Heart left ventricle (tissue), 16 donors: ENCODE measurements around the gene STARD13. TPM values are rescaled to one million over a fixed set of nuclear protein-coding genes. Genes with fewer than 3 reads are reported as not detected.
A peak's percentile ranks its signal among the peaks of the same experiment; 100 is the strongest.

ENCODE experiments used
- ATAC-seq, 4 donors: fragments of 200-7000 bp; cut with Tn5 transposase; one replicate each; pipeline ENCODE4 v1.9.1; 2020 to 2022; ENCODE audit warnings: moderate library complexity in 4 of 4, mild to moderate bottlenecking in 3 of 4, moderate number of reproducible peaks in 1 of 4
- DNase-seq, 5 donors: peaks; one replicate each; pipeline ENCODE4 v3.0.0-alpha.2; 2020
- H3K27ac ChIP-seq, 12 donors: fragments of 200-600 bp; sonication (generic) in 4 of 12; one replicate each; pipeline versions ENCODE4 v1.5.0 to v1.8.0; 2016 to 2022; ENCODE audit warnings: mild to moderate bottlenecking in 2 of 12
- H3K27me3 ChIP-seq, 9 donors: fragments of 200-600 bp; sonication (generic) in 2 of 9; one replicate each; pipeline versions ENCODE4 v1.5.1 to v1.8.0; 2016 to 2022; ENCODE audit warnings: mild to moderate bottlenecking in 3 of 9
- H3K36me3 ChIP-seq, 9 donors: fragments of 200-600 bp; sonication (generic) in 2 of 9; one replicate each; pipeline versions ENCODE4 v1.5.0 to v1.8.0; 2018 to 2022; ENCODE audit warnings: mild to moderate bottlenecking in 2 of 9
- H3K4me1 ChIP-seq, 12 donors: fragments of 200-600 bp; sonication (generic) in 4 of 12; one replicate each; pipeline versions ENCODE4 v1.5.0 to v1.8.0; 2016 to 2022; ENCODE audit warnings: mild to moderate bottlenecking in 3 of 12
- H3K4me3 ChIP-seq, 12 donors: fragments of 200-600 bp; sonication (generic) in 4 of 12; one replicate each; pipeline versions ENCODE4 v1.5.0 to v1.8.0; 2017 to 2022; ENCODE audit warnings: mild to moderate bottlenecking in 9 of 12, moderate library complexity in 4 of 12
- H3K9me3 ChIP-seq, 12 donors: fragments of 200-600 bp; sonication (generic) in 4 of 12; one replicate each; pipeline versions ENCODE4 v1.5.0 to v1.8.0; 2016 to 2022; ENCODE audit warnings: mild to moderate bottlenecking in 1 of 12
- POLR2A ChIP-seq, 2 donors: fragments of 450-650 bp; IDR thresholded peaks; one replicate each; pipeline ENCODE4 v1.6.1; 2017; ENCODE audit warnings: antibody characterized with exemption in 2 of 2, mild to moderate bottlenecking in 2 of 2, moderate library complexity in 2 of 2
- WGBS, 4 donors: extraction: QIAGEN DNeasy Blood & Tissue Kit in 2 of 4; methylation state at CpG; one replicate each; pipeline versions ENCODE4 v1.1.5 to v1.1.7; 2013 to 2018; 5-methylcytosine and 5-hydroxymethylcytosine counted together
- intact Hi-C, 10 donors: fragments of 100-400 bp; cut with DNase I; formaldehyde crosslinking; loops; one replicate each; pipeline versions ENCODE4 v1.11.1 to v1.14.2; 2022
- long read RNA-seq, 3 donors: library from polyadenylated mRNA; unstranded; transcript quantifications; one replicate each; pipeline ENCODE4 v2.0.0, GENCODE V29; 2020 to 2021
- polyA plus RNA-seq, 2 donors: library from polyadenylated mRNA; stranded (reverse); fragments of 200-250 nt; gene quantifications; one replicate each; pipeline ENCODE4 v1.2.3, GENCODE V29; 2013
- total RNA-seq, 9 donors: library from RNA; depleted of rRNA in 2 of 9; stranded (reverse); fragments of >200 nt in 2 of 9; fragmentation: NEBNext Ultra II Directional in 3 of 9; extraction: Animal tissue kit (Norgen Biotek cat#: 25700) in 3 of 9; gene quantifications; one replicate each; pipeline versions ENCODE4 v1.1.0 to v1.2.4, GENCODE V29; 2016 to 2023
- TF ChIP-seq, protein P1 (sequence below), 12 donors: fragments of 200-600 bp; sonication (generic) in 4 of 12; IDR thresholded peaks; one replicate each; pipeline versions ENCODE4 v1.5.0 to v1.8.0; 2018 to 2022; ENCODE audit warnings: antibody characterized with exemption in 12 of 12, mild to moderate bottlenecking in 5 of 12
- donor health status: ischemic (EF 13 %, LVEDD 7.1; RV severe dilation, severe dysfunction).
- donor health status: healthy with polysubstance abuse.
- donor health status: DM: no; HTN: yes; CAD: no.
- donor health status: DM: no; HTN: no; CAD: no.
- donor health status: ischemic (EF 25% LVEDD 6.9; RV normal size, moderate dysfunction).
- donor health status: ischemic (EF 25% LVEDD 5.7; RV mildly dilated, moderate dysfunction).
- donor health status: healthy.
- donor health status: DM: yes; HTN: yes; CAD: no.
- donor health status: ischemic (EF 35%, LVEDD 5.7; RV mildly dilated, moderate dysfunction).
- donor health status: nonischemic (EF 11% LVEDD 7.7; RV severe dilation, severe dysfunction).
- donor health status: DM: yes; HTN: yes; CAD: no.
- donor health status: PGD.
- donor health status: ischemic (EF 29% LVEDD 5.4; RV normal size, mild dysfunction).
- donor health status: nonischemic (EF 23%, LVEDD 6.1; RV moderate dilation, normal function).

The STARD13 gene, protein sequence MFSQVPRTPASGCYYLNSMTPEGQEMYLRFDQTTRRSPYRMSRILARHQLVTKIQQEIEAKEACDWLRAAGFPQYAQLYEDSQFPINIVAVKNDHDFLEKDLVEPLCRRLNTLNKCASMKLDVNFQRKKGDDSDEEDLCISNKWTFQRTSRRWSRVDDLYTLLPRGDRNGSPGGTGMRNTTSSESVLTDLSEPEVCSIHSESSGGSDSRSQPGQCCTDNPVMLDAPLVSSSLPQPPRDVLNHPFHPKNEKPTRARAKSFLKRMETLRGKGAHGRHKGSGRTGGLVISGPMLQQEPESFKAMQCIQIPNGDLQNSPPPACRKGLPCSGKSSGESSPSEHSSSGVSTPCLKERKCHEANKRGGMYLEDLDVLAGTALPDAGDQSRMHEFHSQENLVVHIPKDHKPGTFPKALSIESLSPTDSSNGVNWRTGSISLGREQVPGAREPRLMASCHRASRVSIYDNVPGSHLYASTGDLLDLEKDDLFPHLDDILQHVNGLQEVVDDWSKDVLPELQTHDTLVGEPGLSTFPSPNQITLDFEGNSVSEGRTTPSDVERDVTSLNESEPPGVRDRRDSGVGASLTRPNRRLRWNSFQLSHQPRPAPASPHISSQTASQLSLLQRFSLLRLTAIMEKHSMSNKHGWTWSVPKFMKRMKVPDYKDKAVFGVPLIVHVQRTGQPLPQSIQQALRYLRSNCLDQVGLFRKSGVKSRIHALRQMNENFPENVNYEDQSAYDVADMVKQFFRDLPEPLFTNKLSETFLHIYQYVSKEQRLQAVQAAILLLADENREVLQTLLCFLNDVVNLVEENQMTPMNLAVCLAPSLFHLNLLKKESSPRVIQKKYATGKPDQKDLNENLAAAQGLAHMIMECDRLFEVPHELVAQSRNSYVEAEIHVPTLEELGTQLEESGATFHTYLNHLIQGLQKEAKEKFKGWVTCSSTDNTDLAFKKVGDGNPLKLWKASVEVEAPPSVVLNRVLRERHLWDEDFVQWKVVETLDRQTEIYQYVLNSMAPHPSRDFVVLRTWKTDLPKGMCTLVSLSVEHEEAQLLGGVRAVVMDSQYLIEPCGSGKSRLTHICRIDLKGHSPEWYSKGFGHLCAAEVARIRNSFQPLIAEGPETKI
- total RNA-seq = 10 to 100 TPM; 18.6 to 39.2 (median 31.6) TPM
- polyA plus RNA-seq = 10 to 100 TPM in 1 of 2 donors, 1 to 10 TPM in 1; 9.3 to 15.1 TPM
- long read RNA-seq, donor 1, full-length matches to known transcripts = 15 of 45 reads
- long read RNA-seq, donor 1, partial matches to known transcripts = 24 of 45 reads
- long read RNA-seq, donor 1, other reads (novel, unspliced or antisense) = 6 of 45 reads
- long read RNA-seq, donor 2, full-length matches to known transcripts = 16 of 51 reads
- long read RNA-seq, donor 2, partial matches to known transcripts = 20 of 51 reads
- long read RNA-seq, donor 2, other reads (novel, unspliced or antisense) = 15 of 51 reads
- long read RNA-seq, donor 3, full-length matches to known transcripts = 25 of 55 reads
- long read RNA-seq, donor 3, partial matches to known transcripts = 22 of 55 reads
- long read RNA-seq, donor 3, other reads (novel, unspliced or antisense) = 8 of 55 reads

GRCh38 chr13:33285420-33286124 is at the start of gene STARD13:
STARD13 (minus strand) TSS chr13:33285755; CDS start chr13:33285638, 117 bp downstream.
- Histone ChIP-seq H3K27me3 (no peaks in the 10 kb centered on the region), H3K4me1 (peaks cover 0 to 56% (median 33%) of the 10 kb centered on the region in 12 donors), H3K4me3 (peak within 1 kb of the TSS; percentile 50 to 84 (median 68)), H3K27ac (peak within 1 kb of the TSS; percentile 89 to 98 (median 96)), H3K9me3 (no peaks in the 10 kb centered on the region), H3K36me3 (no peaks in the 10 kb centered on the region)
- DNase-seq = peak; percentile 92 to 96 (median 95)
- 0 to 1% (median 1%) methylated on average over 20 of the region's 20 CpGs for WGBS, 4 donors
- peak; percentile 93 to 97 (median 95) for ATAC-seq
- intact Hi-C loops = loop anchor here in 9 of 10 donors (1.0 to 10.0 kb wide), 13 partner anchors 35 to 439 kb away; no protein-coding TSS in a partner anchor
- TF ChIP-seq, protein P1, sequence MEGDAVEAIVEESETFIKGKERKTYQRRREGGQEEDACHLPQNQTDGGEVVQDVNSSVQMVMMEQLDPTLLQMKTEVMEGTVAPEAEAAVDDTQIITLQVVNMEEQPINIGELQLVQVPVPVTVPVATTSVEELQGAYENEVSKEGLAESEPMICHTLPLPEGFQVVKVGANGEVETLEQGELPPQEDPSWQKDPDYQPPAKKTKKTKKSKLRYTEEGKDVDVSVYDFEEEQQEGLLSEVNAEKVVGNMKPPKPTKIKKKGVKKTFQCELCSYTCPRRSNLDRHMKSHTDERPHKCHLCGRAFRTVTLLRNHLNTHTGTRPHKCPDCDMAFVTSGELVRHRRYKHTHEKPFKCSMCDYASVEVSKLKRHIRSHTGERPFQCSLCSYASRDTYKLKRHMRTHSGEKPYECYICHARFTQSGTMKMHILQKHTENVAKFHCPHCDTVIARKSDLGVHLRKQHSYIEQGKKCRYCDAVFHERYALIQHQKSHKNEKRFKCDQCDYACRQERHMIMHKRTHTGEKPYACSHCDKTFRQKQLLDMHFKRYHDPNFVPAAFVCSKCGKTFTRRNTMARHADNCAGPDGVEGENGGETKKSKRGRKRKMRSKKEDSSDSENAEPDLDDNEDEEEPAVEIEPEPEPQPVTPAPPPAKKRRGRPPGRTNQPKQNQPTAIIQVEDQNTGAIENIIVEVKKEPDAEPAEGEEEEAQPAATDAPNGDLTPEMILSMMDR (IDR thresholded peaks at IDR 0.05) = peak in 11 of 12 donors; percentile 11 to 68 (median 46)
- TF ChIP-seq POLR2A (IDR thresholded peaks at IDR 0.05) = peak in 1 of 2 donors; percentile 95

DNA sequence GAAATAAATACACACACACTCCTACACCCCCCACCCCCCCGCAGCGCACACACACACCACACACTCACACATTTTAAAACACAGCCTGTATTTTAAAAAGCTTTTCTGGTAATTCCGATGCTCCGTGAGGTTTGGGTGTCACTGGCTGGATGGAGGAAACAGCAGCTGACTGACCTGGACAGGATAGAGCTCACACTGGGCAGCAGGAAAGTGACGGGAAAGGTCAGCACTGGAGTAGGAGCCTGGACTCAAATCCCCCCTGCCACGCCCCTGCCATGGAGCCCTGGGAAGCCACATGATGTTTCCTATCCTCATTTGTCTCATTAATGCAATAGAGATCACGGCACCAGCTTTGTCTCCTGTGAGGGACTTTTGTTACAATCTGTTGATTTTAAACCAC is 49.3 kb upstream of the STARD13 start:
- no peak for ATAC-seq
- peaks cover 0 to 7% (median 0%) of the 10 kb centered on the region in 9 donors for H3K36me3 ChIP-seq
- no peak for TF ChIP-seq POLR2A (IDR thresholded peaks at IDR 0.05)
- TF ChIP-seq, protein P1 (IDR thresholded peaks at IDR 0.05) = no peak
- H3K27ac ChIP-seq = no peak overlapping the region
- no peak overlapping the region for H3K4me3 ChIP-seq
- H3K4me1 ChIP-seq = no peaks in the 10 kb centered on the region
- no peaks in the 10 kb centered on the region for H3K27me3 ChIP-seq
- DNase-seq = no peak
- intact Hi-C loops = loop anchor here in 1 of 10 donors (5.0 kb wide), 1 partner anchor 38 kb away; no protein-coding TSS in a partner anchor
- H3K9me3 ChIP-seq = no peaks in the 10 kb centered on the region
- WGBS, 4 donors = 81 to 90% (median 84%) methylated on average over 7 of the region's 7 CpGs

DNA sequence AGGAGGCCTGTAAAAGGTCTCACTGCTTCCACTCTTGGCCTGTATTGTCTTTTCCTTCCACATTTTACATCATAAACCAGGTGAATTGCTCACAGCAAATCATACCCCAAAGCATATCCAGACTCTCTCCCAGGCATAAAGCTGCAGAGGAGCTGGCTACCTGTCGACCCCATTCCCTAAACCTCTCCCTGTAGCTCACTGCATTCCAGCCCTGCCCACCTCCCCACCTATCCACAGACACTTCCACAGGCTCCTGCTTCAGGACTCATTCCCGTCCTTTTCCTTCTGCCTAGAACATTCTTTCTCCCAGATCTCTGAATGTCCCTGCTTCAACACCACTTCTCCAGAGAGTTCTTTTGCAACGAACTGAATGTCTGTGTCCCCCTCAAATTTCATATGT is 46.4 kb upstream of the STARD13 start:
- intact Hi-C loops = loop anchor here in 1 of 10 donors (5.0 kb wide), 1 partner anchor 35 kb away; no protein-coding TSS in a partner anchor
- no peaks in the 10 kb centered on the region for H3K9me3 ChIP-seq
- DNase-seq (no peak), ATAC-seq (no peak)
- 87 to 93% (median 89%) methylated on average over 3 of the region's 3 CpGs for whole genome bisulfite sequencing, 4 donors
- TF ChIP-seq, protein P1 (IDR thresholded peaks at IDR 0.05) = no peak
- no peak for TF ChIP-seq POLR2A (IDR thresholded peaks at IDR 0.05)
- no peak overlapping the region for H3K27ac ChIP-seq
- H3K4me1 ChIP-seq = no peaks in the 10 kb centered on the region
- H3K36me3 ChIP-seq = peaks cover 0 to 7% (median 0%) of the 10 kb centered on the region in 9 donors
- H3K27me3 ChIP-seq = no peaks in the 10 kb centered on the region
- no peak overlapping the region for H3K4me3 ChIP-seq
